BJ (cell line): ENCODE measurements around the gene SYT1. TPM values are rescaled to one million over a fixed set of nuclear protein-coding genes. Genes with fewer than 3 reads are reported as not detected.

ENCODE experiments used
- CTCF ChIA-PET: fragments of 350-600 bp; formaldehyde crosslinking; extraction: SDS; loops from one replicate; lab custom pipeline; 2021; ENCODE audit warnings: antibody characterized with exemption, inconsistent platforms; lab: Yijun Ruan, JAX
- POLR2A ChIA-PET: fragments of 300-600 bp; sonication (Branson Sonifier 250); formaldehyde crosslinking; extraction: SDS; loops from one replicate; lab custom pipeline; 2021; ENCODE audit warnings: antibody characterized with exemption; lab: Charles Lee
- DNase-seq: peaks from one replicate; pipeline ENCODE4 v3.0.0-alpha.2; 2011; ENCODE audit warnings: low read depth
- H3K27me3 ChIP-seq: 2 replicates; pipeline ENCODE4 v1.6.0; 2011; ENCODE audit warnings: low read length; ENCODE audit not compliant: control insufficient read depth, insufficient read depth
- H3K36me3 ChIP-seq: 2 replicates; pipeline ENCODE4 v1.5.1; 2011; ENCODE audit warnings: low read length; ENCODE audit not compliant: control insufficient read depth, insufficient read depth
- H3K4me3 ChIP-seq: 2 replicates; pipeline ENCODE4 v1.5.1; 2011; ENCODE audit warnings: low read depth, mild to moderate bottlenecking, control low read depth, low read length
- CTCF ChIP-seq: IDR thresholded peaks from 2 replicates; pipeline ENCODE4 v1.5.1; 2011; ENCODE audit warnings: low read depth, mild to moderate bottlenecking, control low read depth, inconsistent platforms, low read length, moderate library complexity; ENCODE audit not compliant: insufficient read depth
- polyA plus RNA-seq: library from polyadenylated mRNA; depleted of rRNA; stranded (reverse); fragments of >200 nt; gene quantifications from 2 replicates; pipeline ENCODE4 v1.2.3, GENCODE V29; 2011

Gene SYT1
- polyA plus RNA-seq, 1 experiment: 0.70 TPM

GRCh38 chr12:79415321-79415720 lies 550.7 kb downstream of the SYT1 start:
- Histone ChIP-seq H3K36me3 (no peaks in the 10 kb centered on the region), H3K4me3 (no peak overlapping the region), H3K27me3 (no peaks in the 10 kb centered on the region)
- DNase-seq: no peak
- POLR2A ChIA-PET: no interaction called here
- TF ChIP-seq CTCF: no peak
- CTCF ChIA-PET: interaction anchor here (0.5 to 1.5 kb wide), 4 partner anchors 133 to 1692 kb away, joined by 3 to 5 read pairs (median 4); no protein-coding TSS in a partner anchor

- no peaks in the 10 kb centered on the region for H3K27me3 ChIP-seq
- no peak for DNase-seq
- no peak for TF ChIP-seq CTCF
- CTCF ChIA-PET: interaction anchor here (0.5 to 1.5 kb wide), 4 partner anchors 132 to 1692 kb away, joined by 3 to 5 read pairs (median 4); no protein-coding TSS in a partner anchor
- no peaks in the 10 kb centered on the region for H3K36me3 ChIP-seq
- POLR2A ChIA-PET: no interaction called here
- H3K4me3 ChIP-seq: no peak overlapping the region
Measured at GRCh38 chr12:79415746-79416435, 551.3 kb downstream of the SYT1 start.

GRCh38 chr12:79420146-79420618 lies 555.6 kb downstream of the SYT1 start:
- no peaks in the 10 kb centered on the region for H3K27me3 ChIP-seq
- no peaks in the 10 kb centered on the region for H3K36me3 ChIP-seq
- ChIA-PET CTCF (interaction anchor here (0.7 to 5.5 kb wide), 20 partner anchors 9 to 850 kb away, joined by 3 to 27 read pairs (median 4); no protein-coding TSS in a partner anchor), POLR2A (interaction anchor here (0.5 to 1.0 kb wide), 2 partner anchors 16 to 128 kb away, joined by 3 to 4 read pairs; no protein-coding TSS in a partner anchor)
- peak; percentile 84 for DNase-seq
- no peak overlapping the region for H3K4me3 ChIP-seq
- TF ChIP-seq CTCF: peak; percentile 62

DNA sequence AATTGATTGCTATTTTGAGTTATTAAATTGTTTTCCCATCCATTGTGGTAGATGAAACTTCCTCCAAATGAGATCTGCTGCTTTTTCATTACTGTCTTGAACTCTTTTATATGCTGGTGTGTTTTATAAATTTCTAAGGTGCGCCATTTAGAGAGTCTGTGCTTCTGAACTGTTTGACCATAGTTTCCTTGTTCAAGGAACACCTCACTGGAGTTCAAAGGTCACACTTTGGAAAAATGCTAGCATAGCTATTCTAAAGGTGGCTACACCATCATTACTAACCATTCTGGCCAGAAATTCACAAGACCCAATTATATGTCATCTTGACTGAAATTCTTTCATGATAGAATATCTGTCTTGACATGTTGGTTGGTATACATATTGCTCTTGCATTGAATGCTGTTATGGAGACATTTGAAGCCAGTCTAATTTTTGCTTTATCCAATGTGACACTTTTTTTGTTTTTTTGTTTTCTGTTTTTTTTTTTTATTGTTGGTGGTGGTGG lies 556.7 kb downstream of the SYT1 start:
- no peak for DNase-seq
- Histone ChIP-seq H3K4me3 (no peak overlapping the region), H3K36me3 (no peaks in the 10 kb centered on the region), H3K27me3 (no peaks in the 10 kb centered on the region)
- no peak for TF ChIP-seq CTCF
- ChIA-PET POLR2A (interaction anchor here (0.5 to 1.2 kb wide), 2 partner anchors 126 to 208 kb away, joined by 7 read pairs; no protein-coding TSS in a partner anchor), CTCF (interaction anchor here (1.1 to 5.5 kb wide), 8 partner anchors 8 to 849 kb away, joined by 3 to 27 read pairs (median 10); no protein-coding TSS in a partner anchor)
